Measurements from ENCODE around the gene SPATA31E1. TPM values are rescaled to one million over a fixed set of nuclear protein-coding genes. Genes with fewer than 3 reads are reported as not detected.
"Not testable (repeated sequence)": the region's sequence is repeated elsewhere in the genome, so short reads cannot be mapped to it uniquely, and the experiment has no call there.

Gene SPATA31E1
- total RNA-seq, 1 experiment from 2014 or later = not detected

GRCh38 chr9:87896891-87897290 lies 14.2 kb downstream of the SPATA31E1 start:
- no peaks in the 10 kb centered on the region for H3K36me3 Mint-ChIP-seq (ENCODE audit: insufficient read depth, unreplicated experiment)
- no peak overlapping the region for H3K4me3 Mint-ChIP-seq (ENCODE audit: unreplicated experiment)
- POLR2A ChIA-PET = no interaction called here
- no peaks in the 10 kb centered on the region for H3K27me3 Mint-ChIP-seq (ENCODE audit: insufficient read depth, unreplicated experiment)
- peaks cover 5% of the 10 kb centered on the region for H3K4me1 Mint-ChIP-seq (ENCODE audit: insufficient read depth, unreplicated experiment)
- no TSS peak for BruUV-seq (replicated peaks)
- intact Hi-C loops (cut with micrococcal nuclease) = no loop called here
- no peak for DNase-seq (ENCODE audit: unreplicated experiment)
- no peak overlapping the region for H3K27ac Mint-ChIP-seq (ENCODE audit: low read depth, unreplicated experiment)
- TF ChIP-seq, protein P1, sequence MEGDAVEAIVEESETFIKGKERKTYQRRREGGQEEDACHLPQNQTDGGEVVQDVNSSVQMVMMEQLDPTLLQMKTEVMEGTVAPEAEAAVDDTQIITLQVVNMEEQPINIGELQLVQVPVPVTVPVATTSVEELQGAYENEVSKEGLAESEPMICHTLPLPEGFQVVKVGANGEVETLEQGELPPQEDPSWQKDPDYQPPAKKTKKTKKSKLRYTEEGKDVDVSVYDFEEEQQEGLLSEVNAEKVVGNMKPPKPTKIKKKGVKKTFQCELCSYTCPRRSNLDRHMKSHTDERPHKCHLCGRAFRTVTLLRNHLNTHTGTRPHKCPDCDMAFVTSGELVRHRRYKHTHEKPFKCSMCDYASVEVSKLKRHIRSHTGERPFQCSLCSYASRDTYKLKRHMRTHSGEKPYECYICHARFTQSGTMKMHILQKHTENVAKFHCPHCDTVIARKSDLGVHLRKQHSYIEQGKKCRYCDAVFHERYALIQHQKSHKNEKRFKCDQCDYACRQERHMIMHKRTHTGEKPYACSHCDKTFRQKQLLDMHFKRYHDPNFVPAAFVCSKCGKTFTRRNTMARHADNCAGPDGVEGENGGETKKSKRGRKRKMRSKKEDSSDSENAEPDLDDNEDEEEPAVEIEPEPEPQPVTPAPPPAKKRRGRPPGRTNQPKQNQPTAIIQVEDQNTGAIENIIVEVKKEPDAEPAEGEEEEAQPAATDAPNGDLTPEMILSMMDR (IDR thresholded peaks at IDR 0.05; ENCODE audit: unreplicated experiment) = no peak
- CTCF ChIA-PET = interaction anchor here (0.9 kb wide), 1 partner anchor 86 kb away, joined by 3 read pairs; no protein-coding TSS in a partner anchor
- peaks cover 17% of the 10 kb centered on the region for H3K9me3 Mint-ChIP-seq (ENCODE audit: unreplicated experiment)

DNA sequence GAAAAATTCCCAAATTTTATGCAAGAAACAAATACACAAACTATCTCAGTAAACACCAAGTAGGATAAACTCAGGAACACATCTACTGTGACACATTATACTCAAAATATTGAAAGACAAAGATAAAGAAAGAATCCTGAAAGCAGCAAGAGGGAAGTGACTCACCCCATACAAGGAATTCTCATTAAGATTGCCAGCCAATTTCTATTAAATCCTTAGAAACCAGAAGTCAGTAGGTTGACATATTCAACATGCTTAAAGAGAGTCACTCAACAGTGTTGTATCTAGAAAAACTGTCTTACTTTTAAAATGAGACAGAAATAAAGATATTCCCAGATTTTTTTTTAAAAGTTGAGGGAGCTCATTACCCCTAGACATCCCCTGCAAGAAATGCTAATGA lies 15.5 kb downstream of the SPATA31E1 start:
- CTCF ChIA-PET = interaction anchor here (0.7 kb wide), 1 partner anchor 63 kb away, joined by 3 read pairs; no protein-coding TSS in a partner anchor
- POLR2A ChIA-PET = no interaction called here
- TF ChIP-seq, protein P1 (IDR thresholded peaks at IDR 0.05; ENCODE audit: unreplicated experiment) = no peak
- no peak for DNase-seq (ENCODE audit: unreplicated experiment)
- H3K27ac Mint-ChIP-seq (ENCODE audit: low read depth, unreplicated experiment) = no peak overlapping the region
- intact Hi-C loops (cut with micrococcal nuclease) = no loop called here
- BruUV-seq (replicated peaks) = no TSS peak
- peaks cover 20% of the 10 kb centered on the region for H3K9me3 Mint-ChIP-seq (ENCODE audit: unreplicated experiment)
- peaks cover 2% of the 10 kb centered on the region for H3K27me3 Mint-ChIP-seq (ENCODE audit: insufficient read depth, unreplicated experiment)
- H3K36me3 Mint-ChIP-seq (ENCODE audit: insufficient read depth, unreplicated experiment) = no peaks in the 10 kb centered on the region
- no peak overlapping the region for H3K4me3 Mint-ChIP-seq (ENCODE audit: unreplicated experiment)
- H3K4me1 Mint-ChIP-seq (ENCODE audit: insufficient read depth, unreplicated experiment) = peaks cover 5% of the 10 kb centered on the region

DNA sequence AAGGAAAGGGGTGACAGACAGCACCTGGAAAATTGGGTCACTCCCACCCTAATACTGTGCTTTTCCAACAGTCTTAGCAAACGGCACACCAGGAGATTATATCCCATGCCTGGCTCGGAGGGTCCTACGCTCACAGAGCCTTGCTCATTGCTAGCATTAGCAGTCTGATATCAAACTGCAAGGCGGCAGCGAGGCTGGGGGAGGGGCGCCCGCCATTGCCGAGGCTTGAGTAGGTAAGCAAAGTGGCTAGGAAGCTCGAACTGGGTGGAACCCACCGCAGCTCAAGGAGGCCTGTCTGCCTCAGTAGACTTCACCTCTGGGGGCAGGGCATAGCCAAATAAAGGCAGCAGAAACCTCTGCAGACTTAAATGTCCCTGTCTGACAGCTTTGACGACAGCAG lies 19.7 kb downstream of the SPATA31E1 start:
- H3K4me1 Mint-ChIP-seq (ENCODE audit: insufficient read depth, unreplicated experiment); H3K36me3 Mint-ChIP-seq (ENCODE audit: insufficient read depth, unreplicated experiment); DNase-seq (ENCODE audit: unreplicated experiment); intact Hi-C loops (cut with micrococcal nuclease); H3K27ac Mint-ChIP-seq (ENCODE audit: low read depth, unreplicated experiment); BruUV-seq (replicated peaks); H3K4me3 Mint-ChIP-seq (ENCODE audit: unreplicated experiment); CTCF ChIA-PET; H3K27me3 Mint-ChIP-seq (ENCODE audit: insufficient read depth, unreplicated experiment); POLR2A ChIA-PET: not testable (repeated sequence)
- H3K9me3 Mint-ChIP-seq (ENCODE audit: unreplicated experiment) = peaks cover 32% of the 10 kb centered on the region

- peaks cover 15% of the 10 kb centered on the region for H3K4me1 Mint-ChIP-seq (ENCODE audit: insufficient read depth, unreplicated experiment)
- intact Hi-C loops (cut with micrococcal nuclease) = no loop called here
- no TSS peak for BruUV-seq (replicated peaks)
- no peak overlapping the region for H3K27ac Mint-ChIP-seq (ENCODE audit: low read depth, unreplicated experiment)
- POLR2A ChIA-PET = no interaction called here
- DNase-seq (ENCODE audit: unreplicated experiment) = peak; percentile 84
- CTCF ChIA-PET = interaction anchor here (0.7 to 0.9 kb wide), 2 partner anchors 94 to 97 kb away, joined by 3 read pairs; no protein-coding TSS in a partner anchor
- TF ChIP-seq, protein P1 (IDR thresholded peaks at IDR 0.05; ENCODE audit: unreplicated experiment) = no peak
- H3K36me3 Mint-ChIP-seq (ENCODE audit: insufficient read depth, unreplicated experiment) = no peaks in the 10 kb centered on the region
- H3K9me3 Mint-ChIP-seq (ENCODE audit: unreplicated experiment) = peaks cover 7% of the 10 kb centered on the region
- peaks cover 21% of the 10 kb centered on the region for H3K27me3 Mint-ChIP-seq (ENCODE audit: insufficient read depth, unreplicated experiment)
- H3K4me3 Mint-ChIP-seq (ENCODE audit: unreplicated experiment) = no peak overlapping the region
Observed at GRCh38 chr9:87909310-87910041, 26.8 kb downstream of the SPATA31E1 start.
